Transverse colon (tissue), 4 donors: ENCODE data around the gene PHF12.

Source experiments
- CTCF ChIP-seq, 5 experiments: fragments of 200-600 bp in 3 of 5; fragments of 450-650 bp in 2 of 5; sonication (generic) in 3 of 5; IDR thresholded peaks; 1 replicate in 2 of 5; 2 replicates in 3 of 5; pipeline ENCODE4 v1.5.1; 2016 to 2017; ENCODE audit warnings: antibody characterized with exemption in 5 of 5, inconsistent platforms in 3 of 5, mild to moderate bottlenecking in 2 of 5, moderate library complexity in 1 of 5
- EP300 ChIP-seq: sonication (generic); formaldehyde crosslinking; IDR thresholded peaks from one replicate; pipeline ENCODE4 v1.6.1; 2017; ENCODE audit warnings: antibody characterized with exemption, low read depth
- POLR2A ChIP-seq: fragments of 450-650 bp; IDR thresholded peaks from one replicate; pipeline ENCODE4 v1.6.1; 2016; ENCODE audit warnings: antibody characterized with exemption, mild to moderate bottlenecking, moderate library complexity
- POLR2AphosphoS5 ChIP-seq, 3 donors: sonication (generic); formaldehyde crosslinking; IDR thresholded peaks; one replicate each; pipeline ENCODE4 v1.6.1; 2016; ENCODE audit warnings: antibody characterized with exemption in 3 of 3

- no peak for TF ChIP-seq CTCF (IDR thresholded peaks at IDR 0.05)
- TF ChIP-seq EP300: no peak
- no peak for TF ChIP-seq POLR2AphosphoS5 (IDR thresholded peaks at IDR 0.05)
- no peak for TF ChIP-seq POLR2A
Measured at GRCh38 chr17:28873839-28874238, 77.5 kb downstream of the PHF12 start.
